ENCODE measurements around the gene KCND2. TPM values are rescaled to one million over a fixed set of nuclear protein-coding genes. Genes with fewer than 3 reads are reported as not detected.

The KCND2 gene
- total RNA-seq, 1 donor from 2014 or later, result 0.12 TPM

DNA sequence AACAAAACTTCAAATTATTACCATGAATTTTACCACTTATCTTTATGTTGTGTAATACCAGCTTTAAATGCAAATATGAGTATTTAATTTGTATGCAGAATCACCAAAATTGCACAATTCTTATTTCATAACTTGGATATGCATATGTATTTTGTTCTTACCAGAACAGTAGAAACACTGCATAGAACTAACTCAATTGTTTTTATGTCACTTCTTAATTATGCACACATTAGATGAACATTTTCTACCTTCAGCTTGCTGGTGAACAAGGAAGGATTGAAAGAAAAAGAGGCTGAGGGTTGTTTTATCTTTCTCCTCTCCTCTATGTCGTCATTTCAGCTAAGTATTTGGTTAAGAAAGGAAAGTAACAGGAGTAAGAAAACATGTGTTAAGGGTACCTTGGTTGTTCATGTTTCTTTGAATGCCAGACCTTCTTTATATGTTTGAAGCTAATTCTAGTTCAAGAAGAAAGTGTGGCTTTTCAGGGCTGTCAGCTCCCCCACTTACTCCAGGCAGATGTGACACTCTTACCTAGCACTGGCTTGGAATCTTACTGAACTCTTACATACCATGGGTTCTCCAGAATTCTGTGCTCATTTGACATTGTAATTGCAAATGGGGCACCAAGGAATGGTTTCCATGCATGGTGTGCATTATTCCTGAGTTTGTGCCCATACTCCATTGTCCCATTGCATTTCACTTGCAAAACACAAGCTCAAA lies 436.4 kb downstream of the KCND2 start:
- DNase-seq (ENCODE audit: low read depth), result no peak
- TF ChIP-seq, protein P1, sequence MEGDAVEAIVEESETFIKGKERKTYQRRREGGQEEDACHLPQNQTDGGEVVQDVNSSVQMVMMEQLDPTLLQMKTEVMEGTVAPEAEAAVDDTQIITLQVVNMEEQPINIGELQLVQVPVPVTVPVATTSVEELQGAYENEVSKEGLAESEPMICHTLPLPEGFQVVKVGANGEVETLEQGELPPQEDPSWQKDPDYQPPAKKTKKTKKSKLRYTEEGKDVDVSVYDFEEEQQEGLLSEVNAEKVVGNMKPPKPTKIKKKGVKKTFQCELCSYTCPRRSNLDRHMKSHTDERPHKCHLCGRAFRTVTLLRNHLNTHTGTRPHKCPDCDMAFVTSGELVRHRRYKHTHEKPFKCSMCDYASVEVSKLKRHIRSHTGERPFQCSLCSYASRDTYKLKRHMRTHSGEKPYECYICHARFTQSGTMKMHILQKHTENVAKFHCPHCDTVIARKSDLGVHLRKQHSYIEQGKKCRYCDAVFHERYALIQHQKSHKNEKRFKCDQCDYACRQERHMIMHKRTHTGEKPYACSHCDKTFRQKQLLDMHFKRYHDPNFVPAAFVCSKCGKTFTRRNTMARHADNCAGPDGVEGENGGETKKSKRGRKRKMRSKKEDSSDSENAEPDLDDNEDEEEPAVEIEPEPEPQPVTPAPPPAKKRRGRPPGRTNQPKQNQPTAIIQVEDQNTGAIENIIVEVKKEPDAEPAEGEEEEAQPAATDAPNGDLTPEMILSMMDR (conservative IDR thresholded peaks at IDR 0.05; ENCODE audit: low read depth, low read length), result no peak
- no peak overlapping the region for H3K4me3 ChIP-seq (ENCODE audit: low read depth, low read length)

DNA sequence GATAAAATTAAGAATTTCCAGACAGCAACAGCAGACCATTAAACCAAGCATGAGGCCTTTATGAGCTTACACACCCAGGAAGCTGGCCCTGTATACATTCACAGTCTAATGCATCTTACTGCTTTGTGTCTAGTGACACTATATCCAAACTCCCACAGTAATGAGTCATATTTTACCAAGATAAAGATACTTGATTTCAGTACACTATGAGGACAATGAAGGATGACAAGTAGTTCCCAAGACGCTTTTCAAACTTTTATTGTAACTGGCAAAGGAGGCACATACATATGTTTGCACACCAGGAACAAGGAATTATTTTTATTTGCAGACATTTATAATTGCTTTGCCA lies 437.0 kb downstream of the KCND2 start:
- TF ChIP-seq, protein P1 (conservative IDR thresholded peaks at IDR 0.05; ENCODE audit: low read depth, low read length), result no peak
- no peak for DNase-seq (ENCODE audit: low read depth)

DNA sequence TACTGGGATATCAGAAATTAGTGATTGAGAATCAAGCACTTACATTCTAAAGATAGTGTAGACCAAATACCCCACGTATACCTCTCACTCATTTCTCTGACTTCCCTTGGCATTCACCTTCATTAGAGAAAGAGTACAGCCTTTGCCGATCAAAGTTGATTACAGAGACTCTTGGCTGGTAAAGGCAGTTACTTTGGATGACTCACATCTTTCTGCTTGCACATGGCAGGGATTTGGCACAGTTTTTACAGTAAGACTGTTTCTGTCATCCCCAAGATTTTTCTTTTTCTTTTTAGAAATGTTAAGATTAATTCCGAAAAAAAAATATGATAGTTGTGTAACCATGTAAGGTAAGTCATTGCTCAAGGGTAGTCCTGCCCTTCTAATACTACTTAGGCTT lies 442.0 kb downstream of the KCND2 start:
- TF ChIP-seq, protein P1 (conservative IDR thresholded peaks at IDR 0.05; ENCODE audit: low read depth, low read length), result no peak
- H3K4me3 ChIP-seq (ENCODE audit: low read depth, low read length), result no peak overlapping the region
- DNase-seq (ENCODE audit: low read depth), result no peak

More for the DNA sequence above, 437.0 kb downstream of the KCND2 start:
- H3K4me3 ChIP-seq (ENCODE audit: low read depth, low read length), result no peak overlapping the region

DNA sequence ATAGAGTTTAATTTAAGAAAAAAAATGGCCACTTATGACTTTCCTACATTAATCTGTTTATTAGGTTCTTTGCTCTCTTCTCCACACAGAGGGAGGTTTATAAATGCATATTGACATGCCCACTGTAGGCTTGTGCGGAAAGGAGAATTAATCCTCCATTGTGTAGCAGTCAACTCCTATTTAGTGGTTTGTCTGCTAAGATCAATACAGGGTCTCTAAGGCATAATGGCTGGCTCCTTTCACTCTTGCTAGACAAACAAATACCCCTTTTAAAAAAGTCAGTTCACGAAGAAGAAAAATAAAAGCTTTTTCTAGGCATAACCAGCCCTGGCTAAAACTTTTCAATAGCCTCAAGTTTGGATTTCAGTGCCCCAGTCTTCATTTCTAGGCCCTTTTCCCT lies 443.3 kb downstream of the KCND2 start:
- TF ChIP-seq, protein P1 (conservative IDR thresholded peaks at IDR 0.05; ENCODE audit: low read depth, low read length), result no peak
- H3K4me3 ChIP-seq (ENCODE audit: low read depth, low read length), result no peak overlapping the region
- no peak for DNase-seq (ENCODE audit: low read depth)

DNA sequence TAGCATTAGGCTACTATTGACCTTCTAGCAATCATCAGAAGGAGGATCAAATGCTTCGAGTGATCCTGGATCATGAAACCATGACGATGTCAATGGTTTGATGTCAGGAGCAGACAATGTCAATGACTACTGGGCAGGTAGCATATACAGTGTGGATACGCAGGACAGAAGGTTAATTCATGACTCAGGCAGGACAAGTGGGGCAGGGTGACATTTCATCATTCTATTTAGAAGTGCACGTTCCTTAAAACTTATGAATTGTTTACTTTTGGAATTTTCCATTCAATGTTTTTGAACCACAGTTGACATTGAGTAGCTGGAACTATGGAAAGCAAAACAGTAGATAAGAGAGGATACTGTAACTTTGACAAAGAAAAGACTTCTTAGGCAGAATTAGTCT lies 444.2 kb downstream of the KCND2 start:
- no peak overlapping the region for H3K4me3 ChIP-seq (ENCODE audit: low read depth, low read length)
- DNase-seq (ENCODE audit: low read depth), result no peak
- TF ChIP-seq, protein P1 (conservative IDR thresholded peaks at IDR 0.05; ENCODE audit: low read depth, low read length), result no peak

DNA sequence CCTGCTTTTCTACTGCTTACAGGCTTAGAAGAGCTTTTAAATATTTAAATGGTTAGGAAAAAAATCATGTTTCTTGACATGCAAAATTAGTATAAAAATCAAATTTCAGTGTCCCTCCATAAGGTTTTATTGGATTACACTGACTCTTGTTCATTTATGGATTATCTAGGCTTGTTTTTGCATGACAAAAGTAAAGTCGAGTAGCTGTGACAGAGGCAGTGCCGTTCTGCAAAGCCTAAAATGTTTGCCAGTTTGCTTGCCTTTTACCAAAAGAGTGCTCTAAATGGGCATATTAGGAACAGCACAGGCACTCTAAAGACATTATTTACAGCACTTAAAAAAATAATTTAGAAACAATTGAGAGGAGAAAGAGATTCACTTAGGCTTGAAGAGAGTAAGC lies 445.4 kb downstream of the KCND2 start:
- no peak overlapping the region for H3K4me3 ChIP-seq (ENCODE audit: low read depth, low read length)
- TF ChIP-seq, protein P1 (conservative IDR thresholded peaks at IDR 0.05; ENCODE audit: low read depth, low read length), result no peak
- DNase-seq (ENCODE audit: low read depth), result no peak

DNA sequence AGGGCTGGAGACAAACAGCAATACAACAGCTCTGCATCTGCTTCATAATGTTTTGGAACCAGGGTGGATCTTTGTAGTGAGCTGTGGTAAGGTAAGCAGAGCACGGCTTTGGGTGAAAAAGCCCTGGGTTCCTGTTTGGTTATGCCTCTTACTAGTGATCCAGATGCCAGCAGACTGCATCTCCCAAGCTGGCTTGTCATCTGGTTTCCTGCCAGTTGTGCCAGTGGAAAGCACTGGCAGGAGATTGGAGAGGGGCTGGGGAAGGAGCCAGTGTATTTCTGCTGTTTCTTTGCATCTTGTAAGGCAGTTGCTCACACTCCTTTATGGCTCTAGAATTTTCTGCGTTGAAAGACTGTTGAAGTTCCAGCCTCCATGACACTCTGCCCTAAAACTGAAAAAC lies 447.3 kb downstream of the KCND2 start:
- DNase-seq (ENCODE audit: low read depth), result no peak
- TF ChIP-seq, protein P1 (conservative IDR thresholded peaks at IDR 0.05; ENCODE audit: low read depth, low read length), result no peak
- H3K4me3 ChIP-seq (ENCODE audit: low read depth, low read length), result no peak overlapping the region

Measured in epithelial cell of proximal tubule (primary cell).